Osteoblast (primary cell): ENCODE measurements around the gene C9orf57. TPM values are rescaled to one million over a fixed set of nuclear protein-coding genes. Genes with fewer than 3 reads are reported as not detected.

Source experiments
- DNase-seq: peaks from one replicate; pipeline ENCODE4 v3.0.0; 2011; ENCODE audit warnings: low spot score, mixed read lengths; ENCODE audit not compliant: insufficient read length; ENCODE audit errors: missing footprints
- H2AFZ ChIP-seq: 2 replicates; pipeline ENCODE4 v1.6.0; 2011; ENCODE audit warnings: mild to moderate bottlenecking, low read length
- H3K27ac ChIP-seq: 2 replicates; pipeline ENCODE4 v1.5.1; 2011; ENCODE audit warnings: mild to moderate bottlenecking, low read depth, low read length, moderate library complexity
- H3K27me3 ChIP-seq: 2 replicates; pipeline ENCODE4 v1.6.0; 2012; ENCODE audit warnings: mild to moderate bottlenecking, control low read depth, inconsistent platforms, low read length, moderate library complexity; ENCODE audit not compliant: insufficient read depth
- H3K36me3 ChIP-seq: 2 replicates; pipeline ENCODE4 v1.5.1; 2011; ENCODE audit warnings: mild to moderate bottlenecking, low read length, control low read depth, moderate library complexity; ENCODE audit not compliant: insufficient read depth
- H3K4me1 ChIP-seq: 2 replicates; pipeline ENCODE4 v1.5.1; 2011; ENCODE audit warnings: mild to moderate bottlenecking, low read length, control low read depth, moderate library complexity; ENCODE audit not compliant: insufficient read depth
- H3K4me2 ChIP-seq: 2 replicates; pipeline ENCODE4 v1.6.0; 2011; ENCODE audit warnings: mild to moderate bottlenecking, low read length; ENCODE audit not compliant: insufficient read depth
- H3K4me3 ChIP-seq: fragments of 200-600 bp; sonication (generic); 3 replicates; pipeline ENCODE4 v1.5.1; 2012; ENCODE audit warnings: mild to moderate bottlenecking, low read length, inconsistent platforms; ENCODE audit not compliant: insufficient read depth
- H3K79me2 ChIP-seq: 2 replicates; pipeline ENCODE4 v1.6.0; 2012; ENCODE audit warnings: mild to moderate bottlenecking, low read length, control low read depth, inconsistent platforms; ENCODE audit not compliant: insufficient read depth
- H3K9me3 ChIP-seq: 2 replicates; pipeline ENCODE4 v1.5.1; 2011; ENCODE audit warnings: low read depth, low read length, control low read depth
- H4K20me1 ChIP-seq: 2 replicates; pipeline ENCODE4 v1.6.0; 2012; ENCODE audit warnings: mild to moderate bottlenecking, low read length, control low read depth; ENCODE audit not compliant: insufficient read depth
- small RNA-seq: library from RNA; depleted of rRNA; stranded (forward); fragments of <200 nt; gene quantifications from one replicate; pipeline ENCODE3, GENCODE V24; 2012
- total RNA-seq: library from RNA; depleted of rRNA; stranded (reverse); fragments of >200 nt; gene quantifications from 2 replicates; pipeline ENCODE4 v1.2.3, GENCODE V29; 2012
- TF ChIP-seq, protein P1 (sequence below): IDR thresholded peaks from 2 replicates; pipeline ENCODE4 v1.5.1; 2011; ENCODE audit warnings: mild to moderate bottlenecking, low read depth, low read length, moderate library complexity; ENCODE audit errors: extremely low read depth

The C9orf57 gene
- total RNA-seq, 1 donor: not detected

DNA sequence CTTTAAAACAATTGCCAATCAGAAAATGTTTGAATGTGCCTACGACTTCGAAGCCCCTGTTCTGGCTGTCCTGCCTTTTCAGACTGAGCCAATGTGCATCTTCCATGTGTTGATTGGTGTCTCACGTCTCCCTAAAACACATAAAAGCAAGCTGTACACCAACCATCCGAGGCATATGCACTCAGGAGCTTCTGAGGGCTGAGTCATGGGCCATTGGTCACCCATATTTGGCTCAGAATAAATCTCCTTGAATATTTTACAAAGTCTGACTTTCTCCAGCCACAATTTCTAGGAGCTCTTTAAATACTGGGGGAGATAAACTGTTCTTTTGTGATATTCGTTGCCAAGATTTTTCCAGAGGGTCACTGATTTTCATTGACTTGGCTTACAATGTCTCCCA is 53.9 kb downstream of the C9orf57 start:
- TF ChIP-seq, protein P1, sequence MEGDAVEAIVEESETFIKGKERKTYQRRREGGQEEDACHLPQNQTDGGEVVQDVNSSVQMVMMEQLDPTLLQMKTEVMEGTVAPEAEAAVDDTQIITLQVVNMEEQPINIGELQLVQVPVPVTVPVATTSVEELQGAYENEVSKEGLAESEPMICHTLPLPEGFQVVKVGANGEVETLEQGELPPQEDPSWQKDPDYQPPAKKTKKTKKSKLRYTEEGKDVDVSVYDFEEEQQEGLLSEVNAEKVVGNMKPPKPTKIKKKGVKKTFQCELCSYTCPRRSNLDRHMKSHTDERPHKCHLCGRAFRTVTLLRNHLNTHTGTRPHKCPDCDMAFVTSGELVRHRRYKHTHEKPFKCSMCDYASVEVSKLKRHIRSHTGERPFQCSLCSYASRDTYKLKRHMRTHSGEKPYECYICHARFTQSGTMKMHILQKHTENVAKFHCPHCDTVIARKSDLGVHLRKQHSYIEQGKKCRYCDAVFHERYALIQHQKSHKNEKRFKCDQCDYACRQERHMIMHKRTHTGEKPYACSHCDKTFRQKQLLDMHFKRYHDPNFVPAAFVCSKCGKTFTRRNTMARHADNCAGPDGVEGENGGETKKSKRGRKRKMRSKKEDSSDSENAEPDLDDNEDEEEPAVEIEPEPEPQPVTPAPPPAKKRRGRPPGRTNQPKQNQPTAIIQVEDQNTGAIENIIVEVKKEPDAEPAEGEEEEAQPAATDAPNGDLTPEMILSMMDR: no peak
- Histone ChIP-seq H3K9me3 (no peaks in the 10 kb centered on the region), H3K27ac (no peak overlapping the region), H4K20me1 (no peaks in the 10 kb centered on the region), H3K4me1 (no peaks in the 10 kb centered on the region), H3K36me3 (no peaks in the 10 kb centered on the region), H3K79me2 (no peaks in the 10 kb centered on the region), H3K4me2 (no peak overlapping the region), H3K27me3 (no peaks in the 10 kb centered on the region), H3K4me3 (no peak overlapping the region), H2AFZ (no peak overlapping the region)
- DNase-seq: peak; percentile 79

DNA sequence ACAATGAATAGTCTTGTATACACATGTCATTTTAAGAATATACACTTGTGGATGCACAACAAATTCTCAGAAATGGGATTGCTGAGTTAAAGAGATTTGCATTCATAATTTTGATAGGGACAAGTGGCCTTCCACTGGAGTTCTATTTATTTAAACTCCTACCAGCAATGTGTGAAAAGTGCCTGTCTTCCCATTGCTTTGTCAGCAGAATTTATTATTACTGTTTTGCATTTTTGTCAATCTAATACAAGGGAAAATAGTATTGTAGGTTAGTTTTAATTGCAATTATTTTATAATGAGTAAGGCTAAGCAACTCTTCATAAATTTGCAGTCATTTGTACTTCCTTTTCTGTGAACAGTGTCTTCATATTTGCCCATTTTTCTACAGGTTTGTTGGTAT is 55.0 kb downstream of the C9orf57 start:
- H3K79me2 ChIP-seq: no peaks in the 10 kb centered on the region
- H3K4me2 ChIP-seq: no peak overlapping the region
- H3K27me3 ChIP-seq: no peaks in the 10 kb centered on the region
- H3K9me3 ChIP-seq: no peaks in the 10 kb centered on the region
- H4K20me1 ChIP-seq: no peaks in the 10 kb centered on the region
- no peaks in the 10 kb centered on the region for H3K4me1 ChIP-seq
- no peak overlapping the region for H2AFZ ChIP-seq
- TF ChIP-seq, protein P1: no peak
- H3K4me3 ChIP-seq: no peak overlapping the region
- H3K27ac ChIP-seq: no peak overlapping the region
- DNase-seq: no peak
- no peaks in the 10 kb centered on the region for H3K36me3 ChIP-seq

Small RNA genes within 50 kb of the gene (small RNA-seq; reads per million reads assigned to genes)
- not detected for gene HSPB1P1

Other genes with a start within 250 kb of the C9orf57 start
- gene ABHD17B, start 149.4 kb downstream of the C9orf57 start, total RNA-seq: 21.4 and 21.8 TPM in 2 replicates
- gene C9orf85, start 149.0 kb downstream of the C9orf57 start, total RNA-seq: 11.2 and 12.1 TPM in 2 replicates
- not detected in 2 replicates for gene GDA, start 88.8 kb upstream of the C9orf57 start, total RNA-seq